GM12878 (cell line): ENCODE results near the gene PDZD11. TPM values are rescaled to one million over a fixed set of nuclear protein-coding genes. Genes with fewer than 3 reads are reported as not detected.

Experiments used
- ATAC-seq: fragments of 200-7000 bp; cut with Tn5 transposase; 3 replicates; pipeline ENCODE4 v1.9.1; 2020; ENCODE audit warnings: mild to moderate bottlenecking, moderate library complexity
- BruUV-seq: library from RNA; stranded (reverse); fragments of 400-500 nt; replicated peaks from 2 replicates; lab custom pipeline; 2021; lab: Mats Ljungman, UMichigan
- CTCF ChIA-PET: fragments of 300-600 bp; sonication (Branson Sonifier 250); formaldehyde crosslinking; extraction: SDS; loops from one replicate; lab custom pipeline; 2021; ENCODE audit warnings: inconsistent platforms; lab: Yijun Ruan, JAX
- POLR2A ChIA-PET: fragments of 350-600 bp; formaldehyde crosslinking; extraction: SDS; loops from one replicate; lab custom pipeline; 2021; ENCODE audit warnings: inconsistent platforms; lab: Charles Lee
- RAD21 ChIA-PET: fragments of 300-600 bp; sonication (Branson Sonifier 250); formaldehyde crosslinking; loops from one replicate; lab custom pipeline; 2023; ENCODE audit warnings: antibody characterized with exemption; ENCODE audit not compliant: unreplicated experiment; lab: Charles Lee
- SMC1A ChIA-PET: fragments of 300-600 bp; sonication (Branson Sonifier 250); formaldehyde crosslinking; loops from one replicate; lab custom pipeline; 2023; ENCODE audit not compliant: unreplicated experiment, uncharacterized antibody; lab: Charles Lee
- DNase-seq: peaks from one replicate; pipeline ENCODE4 v3.0.0-alpha.2; 2011; ENCODE audit warnings: low read depth, low spot score
- FAIRE-seq: peaks from 3 replicates; lab custom pipeline; 2011; peaks lifted over from hg19 to GRCh38; lab: Jason Lieb, UNC
- H2AFZ ChIP-seq: 2 replicates; pipeline ENCODE4 v1.6.0; 2011; ENCODE audit warnings: low read depth, low read length, control low read depth; ENCODE audit not compliant: control insufficient read depth
- H3K27ac ChIP-seq: 2 replicates; pipeline ENCODE4 v1.5.1; 2011; ENCODE audit warnings: control low read depth; ENCODE audit not compliant: control insufficient read depth, insufficient read depth
- H3K27me3 ChIP-seq, 2 experiments: replicated peaks in 1 of 2; 2 replicates each; pipeline versions ENCODE4 v1.6.0 to v1.6.1; 2011; ENCODE audit warnings: low read length in 1 of 2; ENCODE audit not compliant: control insufficient read depth in 2 of 2, insufficient read depth in 2 of 2
- H3K36me3 ChIP-seq, 2 experiments: 2 replicates each; pipeline ENCODE4 v1.5.1; 2011; ENCODE audit warnings: low read length in 1 of 2; ENCODE audit not compliant: control insufficient read depth in 2 of 2, insufficient read depth in 2 of 2
- H3K4me1 ChIP-seq: 2 replicates; pipeline ENCODE4 v1.6.1; 2011; ENCODE audit warnings: mild to moderate bottlenecking, low read length, moderate library complexity, mixed read lengths; ENCODE audit not compliant: control insufficient read depth, insufficient read depth
- H3K4me2 ChIP-seq: 2 replicates; pipeline ENCODE4 v1.6.0; 2011; ENCODE audit warnings: control low read depth; ENCODE audit not compliant: control insufficient read depth, insufficient read depth
- H3K4me3 ChIP-seq: fragments of 200-600 bp; sonication (generic); 2 replicates; pipeline ENCODE4 v1.5.1; 2016
- H3K79me2 ChIP-seq: 2 replicates; pipeline ENCODE4 v1.6.0; 2011; ENCODE audit warnings: low read length; ENCODE audit not compliant: control insufficient read depth, insufficient read depth
- H3K9ac ChIP-seq: 2 replicates; pipeline ENCODE4 v1.8.0; 2011; ENCODE audit warnings: low read length, control low read depth, mixed read lengths; ENCODE audit not compliant: control insufficient read depth, insufficient read depth
- H3K9me3 ChIP-seq: replicated peaks from 3 replicates; pipeline ENCODE4 v1.5.1; 2011; ENCODE audit warnings: mild to moderate bottlenecking, low read length; ENCODE audit not compliant: control insufficient read depth, insufficient read depth
- H4K20me1 ChIP-seq: 2 replicates; pipeline ENCODE4 v1.6.0; 2011; ENCODE audit not compliant: control insufficient read depth, insufficient read depth
- FOS ChIP-seq: IDR thresholded peaks from 3 replicates; pipeline ENCODE4 v1.6.1; 2011; ENCODE audit warnings: borderline replicate concordance; ENCODE audit not compliant: insufficient read length; ENCODE audit errors: extremely low read depth
- KAT2A ChIP-seq: conservative IDR thresholded peaks from 2 replicates; pipeline ENCODE4 v1.6.1; 2011; ENCODE audit warnings: low read depth, low read length; ENCODE audit not compliant: control insufficient read depth
- NR2C1 ChIP-seq: fragments of 450-650 bp; IDR thresholded peaks from 2 replicates; pipeline ENCODE4 v1.6.1; 2017; ENCODE audit warnings: antibody characterized with exemption, mild to moderate bottlenecking, moderate library complexity
- SPI1 ChIP-seq: IDR thresholded peaks from 2 replicates; pipeline ENCODE4 v1.6.1; 2011; ENCODE audit warnings: low read depth, mild to moderate bottlenecking, low read length, moderate library complexity, borderline replicate concordance; ENCODE audit not compliant: insufficient read depth
- TBL1XR1 ChIP-seq: IDR thresholded peaks from 2 replicates; pipeline ENCODE4 v1.6.1; 2012; ENCODE audit warnings: low read depth, low read length, improper control_type of control experiment
- ZZZ3 ChIP-seq: IDR thresholded peaks from 2 replicates; pipeline ENCODE4 v1.6.1; 2011; ENCODE audit warnings: low read depth; ENCODE audit not compliant: control insufficient read depth, insufficient read length
- WGBS: methylation state at CpG from one replicate; pipeline ENCODE4 v1.1.6; 2016; ENCODE audit warnings: low lambda C conversion rate; ENCODE audit not compliant: insufficient replicate concordance, insufficient coverage; ENCODE audit errors: missing lambda C conversion rate; 5-methylcytosine and 5-hydroxymethylcytosine counted together
- in situ Hi-C: fragments of 300-500 bp; cut with MboI; formaldehyde crosslinking; loops from 9 replicates; pipeline ENCODE4 v1.14.3; 2018; ENCODE audit warnings: mixed read lengths
- intact Hi-C: fragments of 100-400 bp; cut with micrococcal nuclease; formaldehyde crosslinking; loops from one replicate; pipeline ENCODE4 v1.14.2; 2022; ENCODE audit not compliant: unreplicated experiment
- polyA plus RNA-seq, 11 experiments: library from polyadenylated mRNA; depleted of rRNA in 4 of 11; unstranded in 6 of 11; stranded (reverse) in 5 of 11; fragments of >200 nt; fragmentation: Nextera tagmentation in 4 of 11; fragmentation: Illumina TruSeq in 1 of 11; extraction: Ambion mirVana in 4 of 11; extraction: Trizol in 1 of 11; gene quantifications; 1 replicate in 1 of 11; 2 replicates in 10 of 11; pipeline versions ENCODE4 v1.2.1 to v1.2.3, GENCODE V29; 2011 to 2016; ENCODE audit warnings: inconsistent platforms in 2 of 11, missing spikeins in 2 of 11, low read depth in 1 of 11
- total RNA-seq, 4 experiments: library from RNA; depleted of rRNA in 3 of 4; stranded (reverse); fragments of >200 nt in 3 of 4; fragmentation: Illumina TruSeq in 1 of 4; extraction: Trizol in 1 of 4; gene quantifications; 2 replicates each; pipeline versions ENCODE4 v1.2.1 to v1.2.3, GENCODE V29; 2013 to 2021
- TF ChIP-seq, protein P1 (sequence below): fragments of 450-650 bp; IDR thresholded peaks from 2 replicates; pipeline ENCODE4 v1.6.1; 2017; ENCODE audit warnings: mild to moderate bottlenecking, low read depth, inconsistent platforms; ENCODE audit not compliant: poor library complexity, severe bottlenecking
- TF ChIP-seq, protein P2 (sequence below): fragments of 150-350 bp; IDR thresholded peaks from 2 replicates; pipeline ENCODE4 v1.6.1; 2016; ENCODE audit warnings: low read depth, low read length
- TF ChIP-seq, protein P3 (sequence below): IDR thresholded peaks from 2 replicates; pipeline ENCODE4 v1.6.1; 2011; ENCODE audit warnings: borderline replicate concordance, low read depth, mild to moderate bottlenecking, moderate library complexity, mixed read lengths, low read length; ENCODE audit not compliant: insufficient read depth; ENCODE audit errors: extremely low read length
- TF ChIP-seq, protein P4 (sequence below): fragments of 450-650 bp; conservative IDR thresholded peaks from 2 replicates; pipeline ENCODE4 v1.6.1; 2017; ENCODE audit warnings: mild to moderate bottlenecking, moderate library complexity
- TF ChIP-seq, protein P5 (sequence below): fragments of 450-650 bp; formaldehyde crosslinking; IDR thresholded peaks from 2 replicates; pipeline ENCODE4 v1.4.0; 2022; ENCODE audit warnings: mild to moderate bottlenecking, moderate library complexity

The PDZD11 gene
- total and polyA plus RNA-seq, 10 of the 15 experiments (the other 5 are each of a cell fraction or from before 2014, with no cell fraction given), result 28.4 to 123 (median 55.0) TPM

DNA sequence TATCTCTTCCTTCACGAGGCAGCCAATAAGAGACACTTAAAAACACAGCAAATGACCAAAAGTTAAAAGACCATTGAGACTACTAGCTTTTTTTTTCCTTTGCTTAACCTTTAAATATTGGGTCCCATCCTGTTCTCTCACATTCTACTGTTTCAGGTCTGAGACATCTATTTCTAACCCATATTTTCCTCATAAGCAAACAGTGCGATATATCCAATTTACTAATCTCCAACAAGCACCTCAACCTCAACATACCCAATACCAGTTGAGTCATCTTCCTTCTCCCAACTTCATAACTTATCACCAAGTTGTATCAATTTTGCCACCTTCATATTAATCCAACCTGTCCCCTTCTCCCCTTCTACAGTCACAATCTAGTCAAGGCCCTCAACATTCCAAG, 48.2 kb downstream of the PDZD11 start (continued):
- TF ChIP-seq, protein P1, sequence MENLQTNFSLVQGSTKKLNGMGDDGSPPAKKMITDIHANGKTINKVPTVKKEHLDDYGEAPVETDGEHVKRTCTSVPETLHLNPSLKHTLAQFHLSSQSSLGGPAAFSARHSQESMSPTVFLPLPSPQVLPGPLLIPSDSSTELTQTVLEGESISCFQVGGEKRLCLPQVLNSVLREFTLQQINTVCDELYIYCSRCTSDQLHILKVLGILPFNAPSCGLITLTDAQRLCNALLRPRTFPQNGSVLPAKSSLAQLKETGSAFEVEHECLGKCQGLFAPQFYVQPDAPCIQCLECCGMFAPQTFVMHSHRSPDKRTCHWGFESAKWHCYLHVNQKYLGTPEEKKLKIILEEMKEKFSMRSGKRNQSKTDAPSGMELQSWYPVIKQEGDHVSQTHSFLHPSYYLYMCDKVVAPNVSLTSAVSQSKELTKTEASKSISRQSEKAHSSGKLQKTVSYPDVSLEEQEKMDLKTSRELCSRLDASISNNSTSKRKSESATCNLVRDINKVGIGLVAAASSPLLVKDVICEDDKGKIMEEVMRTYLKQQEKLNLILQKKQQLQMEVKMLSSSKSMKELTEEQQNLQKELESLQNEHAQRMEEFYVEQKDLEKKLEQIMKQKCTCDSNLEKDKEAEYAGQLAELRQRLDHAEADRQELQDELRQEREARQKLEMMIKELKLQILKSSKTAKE, result no peak
- TF ChIP-seq TBL1XR1, result no peak
- TF ChIP-seq ZZZ3, result no peak
- TF ChIP-seq, protein P2, sequence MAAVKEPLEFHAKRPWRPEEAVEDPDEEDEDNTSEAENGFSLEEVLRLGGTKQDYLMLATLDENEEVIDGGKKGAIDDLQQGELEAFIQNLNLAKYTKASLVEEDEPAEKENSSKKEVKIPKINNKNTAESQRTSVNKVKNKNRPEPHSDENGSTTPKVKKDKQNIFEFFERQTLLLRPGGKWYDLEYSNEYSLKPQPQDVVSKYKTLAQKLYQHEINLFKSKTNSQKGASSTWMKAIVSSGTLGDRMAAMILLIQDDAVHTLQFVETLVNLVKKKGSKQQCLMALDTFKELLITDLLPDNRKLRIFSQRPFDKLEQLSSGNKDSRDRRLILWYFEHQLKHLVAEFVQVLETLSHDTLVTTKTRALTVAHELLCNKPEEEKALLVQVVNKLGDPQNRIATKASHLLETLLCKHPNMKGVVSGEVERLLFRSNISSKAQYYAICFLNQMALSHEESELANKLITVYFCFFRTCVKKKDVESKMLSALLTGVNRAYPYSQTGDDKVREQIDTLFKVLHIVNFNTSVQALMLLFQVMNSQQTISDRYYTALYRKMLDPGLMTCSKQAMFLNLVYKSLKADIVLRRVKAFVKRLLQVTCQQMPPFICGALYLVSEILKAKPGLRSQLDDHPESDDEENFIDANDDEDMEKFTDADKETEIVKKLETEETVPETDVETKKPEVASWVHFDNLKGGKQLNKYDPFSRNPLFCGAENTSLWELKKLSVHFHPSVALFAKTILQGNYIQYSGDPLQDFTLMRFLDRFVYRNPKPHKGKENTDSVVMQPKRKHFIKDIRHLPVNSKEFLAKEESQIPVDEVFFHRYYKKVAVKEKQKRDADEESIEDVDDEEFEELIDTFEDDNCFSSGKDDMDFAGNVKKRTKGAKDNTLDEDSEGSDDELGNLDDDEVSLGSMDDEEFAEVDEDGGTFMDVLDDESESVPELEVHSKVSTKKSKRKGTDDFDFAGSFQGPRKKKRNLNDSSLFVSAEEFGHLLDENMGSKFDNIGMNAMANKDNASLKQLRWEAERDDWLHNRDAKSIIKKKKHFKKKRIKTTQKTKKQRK, result no peak
- TF ChIP-seq, protein P3, sequence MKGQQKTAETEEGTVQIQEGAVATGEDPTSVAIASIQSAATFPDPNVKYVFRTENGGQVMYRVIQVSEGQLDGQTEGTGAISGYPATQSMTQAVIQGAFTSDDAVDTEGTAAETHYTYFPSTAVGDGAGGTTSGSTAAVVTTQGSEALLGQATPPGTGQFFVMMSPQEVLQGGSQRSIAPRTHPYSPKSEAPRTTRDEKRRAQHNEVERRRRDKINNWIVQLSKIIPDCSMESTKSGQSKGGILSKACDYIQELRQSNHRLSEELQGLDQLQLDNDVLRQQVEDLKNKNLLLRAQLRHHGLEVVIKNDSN, result no peak
- TF ChIP-seq, all 136 proteins: peak for 0

DNA sequence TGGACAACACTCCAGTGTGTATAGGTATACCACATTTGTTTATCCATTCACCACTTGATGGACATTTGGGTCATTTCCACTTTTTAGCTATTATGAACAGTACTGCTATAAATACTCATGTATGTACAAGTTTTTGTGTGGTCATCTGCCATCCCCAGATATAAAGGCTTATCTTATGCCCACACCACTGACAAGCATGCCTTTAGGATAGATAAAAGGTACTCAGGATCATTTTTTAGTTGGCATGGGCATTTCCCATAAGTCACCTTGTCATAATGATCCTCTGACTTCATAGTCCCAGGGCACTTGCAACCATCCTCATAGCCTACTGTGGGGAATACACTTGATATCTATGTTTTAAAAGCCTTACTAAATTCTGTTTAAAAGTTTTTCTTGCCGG, 49.0 kb downstream of the PDZD11 start:
- intact Hi-C loops, result no loop called here
- H4K20me1 ChIP-seq, result no peaks in the 10 kb centered on the region
- CTCF ChIA-PET, result no interaction called here
- TF ChIP-seq SPI1 (no peak), KAT2A (no peak), NR2C1 (no peak), FOS (no peak)
- TF ChIP-seq, protein P4, sequence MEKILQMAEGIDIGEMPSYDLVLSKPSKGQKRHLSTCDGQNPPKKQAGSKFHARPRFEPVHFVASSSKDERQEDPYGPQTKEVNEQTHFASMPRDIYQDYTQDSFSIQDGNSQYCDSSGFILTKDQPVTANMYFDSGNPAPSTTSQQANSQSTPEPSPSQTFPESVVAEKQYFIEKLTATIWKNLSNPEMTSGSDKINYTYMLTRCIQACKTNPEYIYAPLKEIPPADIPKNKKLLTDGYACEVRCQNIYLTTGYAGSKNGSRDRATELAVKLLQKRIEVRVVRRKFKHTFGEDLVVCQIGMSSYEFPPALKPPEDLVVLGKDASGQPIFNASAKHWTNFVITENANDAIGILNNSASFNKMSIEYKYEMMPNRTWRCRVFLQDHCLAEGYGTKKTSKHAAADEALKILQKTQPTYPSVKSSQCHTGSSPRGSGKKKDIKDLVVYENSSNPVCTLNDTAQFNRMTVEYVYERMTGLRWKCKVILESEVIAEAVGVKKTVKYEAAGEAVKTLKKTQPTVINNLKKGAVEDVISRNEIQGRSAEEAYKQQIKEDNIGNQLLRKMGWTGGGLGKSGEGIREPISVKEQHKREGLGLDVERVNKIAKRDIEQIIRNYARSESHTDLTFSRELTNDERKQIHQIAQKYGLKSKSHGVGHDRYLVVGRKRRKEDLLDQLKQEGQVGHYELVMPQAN, result no peak
- TF ChIP-seq, protein P5, sequence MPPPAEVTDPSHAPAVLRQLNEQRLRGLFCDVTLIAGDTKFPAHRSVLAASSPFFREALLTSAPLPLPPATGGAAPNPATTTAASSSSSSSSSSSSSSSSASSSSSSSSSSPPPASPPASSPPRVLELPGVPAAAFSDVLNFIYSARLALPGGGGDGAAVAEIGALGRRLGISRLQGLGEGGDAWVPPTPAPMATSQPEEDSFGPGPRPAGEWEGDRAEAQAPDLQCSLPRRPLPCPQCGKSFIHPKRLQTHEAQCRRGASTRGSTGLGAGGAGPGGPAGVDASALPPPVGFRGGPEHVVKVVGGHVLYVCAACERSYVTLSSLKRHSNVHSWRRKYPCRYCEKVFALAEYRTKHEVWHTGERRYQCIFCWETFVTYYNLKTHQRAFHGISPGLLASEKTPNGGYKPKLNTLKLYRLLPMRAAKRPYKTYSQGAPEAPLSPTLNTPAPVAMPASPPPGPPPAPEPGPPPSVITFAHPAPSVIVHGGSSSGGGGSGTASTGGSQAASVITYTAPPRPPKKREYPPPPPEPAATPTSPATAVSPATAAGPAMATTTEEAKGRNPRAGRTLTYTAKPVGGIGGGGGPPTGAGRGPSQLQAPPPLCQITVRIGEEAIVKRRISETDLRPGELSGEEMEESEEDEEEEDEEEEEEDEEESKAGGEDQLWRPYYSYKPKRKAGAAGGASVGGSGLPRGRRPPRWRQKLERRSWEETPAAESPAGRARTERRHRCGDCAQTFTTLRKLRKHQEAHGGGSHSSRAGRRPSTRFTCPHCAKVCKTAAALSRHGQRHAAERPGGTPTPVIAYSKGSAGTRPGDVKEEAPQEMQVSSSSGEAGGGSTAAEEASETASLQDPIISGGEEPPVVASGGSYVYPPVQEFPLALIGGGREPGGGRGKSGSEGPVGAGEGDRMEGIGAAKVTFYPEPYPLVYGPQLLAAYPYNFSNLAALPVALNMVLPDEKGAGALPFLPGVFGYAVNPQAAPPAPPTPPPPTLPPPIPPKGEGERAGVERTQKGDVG (CRISPR knock-in tag), result no peak

More for the DNA sequence above, 49.0 kb downstream of the PDZD11 start:
- ChIA-PET RAD21 (no interaction called here), POLR2A (no interaction called here), SMC1A (no interaction called here)
- no peaks in the 10 kb centered on the region for H3K4me1 ChIP-seq
- no peak for ATAC-seq
- H3K36me3 ChIP-seq, result no peaks in the 10 kb centered on the region
- no peak overlapping the region for H2AFZ ChIP-seq
- no peak for FAIRE-seq
- no TSS peak for BruUV-seq
- 91% methylated on average over 1 of the region's 1 CpG for WGBS
- no peak for DNase-seq
- no peaks in the 10 kb centered on the region for H3K9me3 ChIP-seq
- no peak overlapping the region for H3K27ac ChIP-seq
- H3K9ac ChIP-seq, result no peak overlapping the region
- no peak overlapping the region for H3K4me3 ChIP-seq
- in situ Hi-C loops, result no loop called here
- H3K79me2 ChIP-seq, result no peaks in the 10 kb centered on the region
- no peak overlapping the region for H3K4me2 ChIP-seq
- no peaks in the 10 kb centered on the region for H3K27me3 ChIP-seq
